Urothelium cell line (cell line): ENCODE results near the gene RPS6KA4.
"Not testable (repeated sequence)": the region's sequence is repeated elsewhere in the genome, so short reads cannot be mapped to it uniquely, and the experiment has no call there.

Experiments used
- DNase-seq: peaks from one replicate; pipeline ENCODE4 v3.0.0; 2011; ENCODE audit warnings: low spot score, mixed read lengths
- FAIRE-seq: peaks from 2 replicates; lab custom pipeline; 2011; peaks lifted over from hg19 to GRCh38; lab: Jason Lieb, UNC

The RPS6KA4 gene

GRCh38 chr11:64415286-64415685 is 56.3 kb downstream of the RPS6KA4 start:
- no peak for DNase-seq
- no peak for FAIRE-seq

GRCh38 chr11:64415996-64416728 is 57.2 kb downstream of the RPS6KA4 start:
- peak; percentile 95 for FAIRE-seq
- DNase-seq = no peak

- not testable (repeated sequence) for DNase-seq, FAIRE-seq
Measured at GRCh38 chr11:64418233-64418632, 59.3 kb downstream of the RPS6KA4 start.

- no peak for DNase-seq
- FAIRE-seq = no peak
Measured at GRCh38 chr11:64419257-64419790, 60.4 kb downstream of the RPS6KA4 start.

- FAIRE-seq (no peak), DNase-seq (no peak)
Measured at GRCh38 chr11:64419818-64420485, 61.0 kb downstream of the RPS6KA4 start.
